ENCODE results near the gene DUSP22.

DNA sequence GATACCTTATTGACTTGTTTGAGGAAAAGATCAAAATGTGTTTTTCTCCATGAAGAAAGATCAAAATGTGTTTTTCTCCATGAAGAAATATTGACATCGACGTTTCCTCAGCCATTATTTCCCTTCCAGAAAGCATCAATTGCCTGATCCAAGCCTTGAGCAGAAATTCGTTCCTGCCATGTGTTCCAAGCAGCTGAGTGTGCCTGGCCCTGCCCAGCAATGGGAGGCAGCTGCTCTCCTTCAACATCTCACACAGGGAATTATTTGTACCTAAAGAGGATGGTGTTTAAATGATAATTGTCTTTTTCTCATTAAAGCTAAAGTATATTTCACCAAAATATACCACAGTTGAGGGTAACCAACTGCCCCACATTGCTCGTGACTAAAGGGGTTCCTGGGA lies 7.8 kb upstream of the DUSP22 start:
- TF ChIP-seq, protein P1, sequence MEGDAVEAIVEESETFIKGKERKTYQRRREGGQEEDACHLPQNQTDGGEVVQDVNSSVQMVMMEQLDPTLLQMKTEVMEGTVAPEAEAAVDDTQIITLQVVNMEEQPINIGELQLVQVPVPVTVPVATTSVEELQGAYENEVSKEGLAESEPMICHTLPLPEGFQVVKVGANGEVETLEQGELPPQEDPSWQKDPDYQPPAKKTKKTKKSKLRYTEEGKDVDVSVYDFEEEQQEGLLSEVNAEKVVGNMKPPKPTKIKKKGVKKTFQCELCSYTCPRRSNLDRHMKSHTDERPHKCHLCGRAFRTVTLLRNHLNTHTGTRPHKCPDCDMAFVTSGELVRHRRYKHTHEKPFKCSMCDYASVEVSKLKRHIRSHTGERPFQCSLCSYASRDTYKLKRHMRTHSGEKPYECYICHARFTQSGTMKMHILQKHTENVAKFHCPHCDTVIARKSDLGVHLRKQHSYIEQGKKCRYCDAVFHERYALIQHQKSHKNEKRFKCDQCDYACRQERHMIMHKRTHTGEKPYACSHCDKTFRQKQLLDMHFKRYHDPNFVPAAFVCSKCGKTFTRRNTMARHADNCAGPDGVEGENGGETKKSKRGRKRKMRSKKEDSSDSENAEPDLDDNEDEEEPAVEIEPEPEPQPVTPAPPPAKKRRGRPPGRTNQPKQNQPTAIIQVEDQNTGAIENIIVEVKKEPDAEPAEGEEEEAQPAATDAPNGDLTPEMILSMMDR (IDR thresholded peaks at IDR 0.05): no peak
- TF ChIP-seq SIN3A (IDR thresholded peaks at IDR 0.05; ENCODE audit: borderline replicate concordance, insufficient read depth, low read depth, low read length) (no peak), TCF7L2 (IDR thresholded peaks at IDR 0.05; ENCODE audit: low read depth, low read length) (no peak), REST (IDR thresholded peaks at IDR 0.05; ENCODE audit: insufficient read depth in 1 of 2, low read depth in 2 of 2, low read length in 1 of 2) (no peak)
